ENCODE results near the gene FGF1. TPM values are rescaled to one million over a fixed set of nuclear protein-coding genes. Genes with fewer than 3 reads are reported as not detected.

FGF1 gene
- total RNA-seq, 6 experiments from 2014 or later, result 0.12 to 0.56 (median 0.42) TPM; not detected in 1

GRCh38 chr5:142683881-142684505, 1.9 kb downstream of the FGF1 start:
- TF ChIP-seq, protein P1, sequence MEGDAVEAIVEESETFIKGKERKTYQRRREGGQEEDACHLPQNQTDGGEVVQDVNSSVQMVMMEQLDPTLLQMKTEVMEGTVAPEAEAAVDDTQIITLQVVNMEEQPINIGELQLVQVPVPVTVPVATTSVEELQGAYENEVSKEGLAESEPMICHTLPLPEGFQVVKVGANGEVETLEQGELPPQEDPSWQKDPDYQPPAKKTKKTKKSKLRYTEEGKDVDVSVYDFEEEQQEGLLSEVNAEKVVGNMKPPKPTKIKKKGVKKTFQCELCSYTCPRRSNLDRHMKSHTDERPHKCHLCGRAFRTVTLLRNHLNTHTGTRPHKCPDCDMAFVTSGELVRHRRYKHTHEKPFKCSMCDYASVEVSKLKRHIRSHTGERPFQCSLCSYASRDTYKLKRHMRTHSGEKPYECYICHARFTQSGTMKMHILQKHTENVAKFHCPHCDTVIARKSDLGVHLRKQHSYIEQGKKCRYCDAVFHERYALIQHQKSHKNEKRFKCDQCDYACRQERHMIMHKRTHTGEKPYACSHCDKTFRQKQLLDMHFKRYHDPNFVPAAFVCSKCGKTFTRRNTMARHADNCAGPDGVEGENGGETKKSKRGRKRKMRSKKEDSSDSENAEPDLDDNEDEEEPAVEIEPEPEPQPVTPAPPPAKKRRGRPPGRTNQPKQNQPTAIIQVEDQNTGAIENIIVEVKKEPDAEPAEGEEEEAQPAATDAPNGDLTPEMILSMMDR (IDR thresholded peaks at IDR 0.05), result no peak
- TF ChIP-seq POLR2A (IDR thresholded peaks at IDR 0.05), result no peak
- Histone ChIP-seq H3K9me3 (no peaks in the 10 kb centered on the region), H3K36me3 (no peaks in the 10 kb centered on the region), H3K4me3 (no peak overlapping the region), H3K4me1 (no peaks in the 10 kb centered on the region), H3K27me3 (no peaks in the 10 kb centered on the region), H3K27ac (no peak overlapping the region)
- ATAC-seq (no peak), DNase-seq (no peak)
- WGBS (ENCODE audit: insufficient coverage, low coverage, low lambda C conversion rate, missing lambda C conversion rate), result 70% methylated on average over 2 of the region's 5 CpGs
- intact Hi-C loops (cut with DNase I), result no loop called here

DNA sequence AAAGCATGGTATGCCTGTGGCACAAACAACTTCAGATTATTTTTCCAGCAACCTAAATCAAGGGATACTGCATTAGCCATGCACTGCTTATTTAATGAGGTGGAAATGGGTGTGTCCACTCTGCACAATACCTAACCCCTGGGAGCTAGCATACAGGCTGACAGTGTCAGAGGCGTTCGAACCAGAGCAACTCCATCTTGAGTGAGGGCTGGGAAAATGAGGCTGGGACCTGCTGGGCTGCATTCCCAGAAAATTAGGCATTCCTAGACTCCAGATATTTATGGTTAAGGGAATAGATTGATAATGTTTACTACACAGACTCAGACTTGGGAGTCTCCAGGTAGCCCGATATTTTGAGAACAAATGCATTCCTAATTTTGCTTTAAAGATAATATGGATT, 2.8 kb downstream of the FGF1 start:
- no peak overlapping the region for H3K27ac ChIP-seq
- no peak for DNase-seq
- no peaks in the 10 kb centered on the region for H3K36me3 ChIP-seq
- H3K27me3 ChIP-seq, result no peaks in the 10 kb centered on the region
- no peak for ATAC-seq
- intact Hi-C loops (cut with DNase I), result no loop called here
- TF ChIP-seq, protein P1 (IDR thresholded peaks at IDR 0.05), result no peak
- TF ChIP-seq POLR2A (IDR thresholded peaks at IDR 0.05), result no peak
- WGBS (ENCODE audit: insufficient coverage, low coverage, low lambda C conversion rate, missing lambda C conversion rate), result 88% methylated on average over 3 of the region's 3 CpGs
- no peak overlapping the region for H3K4me3 ChIP-seq
- no peaks in the 10 kb centered on the region for H3K9me3 ChIP-seq
- H3K4me1 ChIP-seq, result no peaks in the 10 kb centered on the region

DNA sequence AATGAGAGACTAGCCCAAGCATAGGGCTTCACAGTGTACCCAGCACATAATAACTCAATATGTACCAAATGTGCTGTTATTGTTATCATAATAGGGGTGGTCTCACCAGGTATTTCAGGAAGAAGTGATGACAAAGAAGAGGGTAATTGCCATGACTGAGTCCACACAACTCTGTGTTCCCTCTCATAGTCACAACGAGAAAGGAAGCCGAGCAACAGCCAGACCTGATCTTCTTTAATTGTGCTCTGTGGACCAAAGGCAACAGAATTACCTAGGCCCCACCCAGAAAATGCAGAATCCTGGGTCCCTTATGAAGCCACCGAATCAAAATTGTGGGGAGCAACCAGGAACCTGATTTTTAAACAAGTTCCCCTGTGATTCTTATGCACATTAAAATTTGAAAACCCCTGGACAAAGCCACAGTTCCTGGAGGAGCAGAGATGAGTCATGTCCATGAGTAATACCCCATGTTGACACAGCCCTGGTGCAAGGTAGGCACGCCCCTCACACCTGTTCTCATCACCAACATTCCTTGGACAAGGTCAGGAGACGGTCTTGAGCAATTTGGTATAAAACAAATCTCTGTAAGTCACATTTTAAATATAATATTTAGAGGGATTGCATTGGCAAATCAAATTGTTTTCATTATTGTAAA, 5.2 kb downstream of the FGF1 start:
- no peak overlapping the region for H3K27ac ChIP-seq

DNA sequence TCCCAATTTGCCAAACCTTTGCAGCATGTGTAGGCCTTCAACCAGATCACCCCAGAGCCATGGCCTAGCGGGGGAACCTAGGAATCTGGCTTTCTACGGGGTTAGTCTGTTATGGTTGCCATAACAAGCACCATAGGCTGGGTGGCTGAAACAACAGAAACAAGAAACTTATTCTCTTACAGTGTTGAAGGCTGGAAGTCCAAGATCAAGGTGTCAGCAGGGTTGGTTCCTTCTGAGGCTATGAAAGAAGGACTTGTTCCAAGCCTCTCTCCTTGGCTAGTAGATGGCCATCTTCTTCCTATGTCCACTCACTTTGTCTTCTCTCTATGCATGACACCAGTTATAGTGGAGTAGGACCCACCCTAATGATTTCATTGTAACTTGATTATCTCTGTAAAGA, 6.1 kb downstream of the FGF1 start:
- Histone ChIP-seq H3K4me1 (no peaks in the 10 kb centered on the region), H3K4me3 (no peak overlapping the region), H3K36me3 (no peaks in the 10 kb centered on the region), H3K27ac (no peak overlapping the region), H3K9me3 (no peaks in the 10 kb centered on the region), H3K27me3 (no peaks in the 10 kb centered on the region)
- TF ChIP-seq, protein P1 (IDR thresholded peaks at IDR 0.05), result no peak
- no peak for TF ChIP-seq POLR2A (IDR thresholded peaks at IDR 0.05)
- DNase-seq (no peak), ATAC-seq (no peak)
- intact Hi-C loops (cut with DNase I), result no loop called here
- 83% methylated on average over 2 of the region's 2 CpGs for WGBS (ENCODE audit: insufficient coverage, low coverage, low lambda C conversion rate, missing lambda C conversion rate)

More for the DNA sequence above, 5.2 kb downstream of the FGF1 start:
- Histone ChIP-seq H3K36me3 (no peaks in the 10 kb centered on the region), H3K4me1 (no peaks in the 10 kb centered on the region), H3K27me3 (no peaks in the 10 kb centered on the region), H3K4me3 (no peak overlapping the region), H3K9me3 (no peaks in the 10 kb centered on the region)
- DNase-seq, result no peak
- intact Hi-C loops (cut with DNase I), result no loop called here
- WGBS (ENCODE audit: insufficient coverage, low coverage, low lambda C conversion rate, missing lambda C conversion rate), result 76% methylated on average over 3 of the region's 5 CpGs
- TF ChIP-seq, protein P1 (IDR thresholded peaks at IDR 0.05), result no peak
- no peak for TF ChIP-seq POLR2A (IDR thresholded peaks at IDR 0.05)
- peak in 1 of 4 donors; percentile 93 for ATAC-seq
